Limb (tissue), 2 donors: ENCODE results near the gene COL28A1.
"Not testable (repeated sequence)": the region's sequence is repeated elsewhere in the genome, so short reads cannot be mapped to it uniquely, and the experiment has no call there.

Source experiments
- DNase-seq, 2 donors: peaks; one replicate each; pipeline ENCODE4 v3.0.0-alpha.2; 2016; ENCODE audit errors: extremely low spot score in 2 of 2

Gene COL28A1

DNA sequence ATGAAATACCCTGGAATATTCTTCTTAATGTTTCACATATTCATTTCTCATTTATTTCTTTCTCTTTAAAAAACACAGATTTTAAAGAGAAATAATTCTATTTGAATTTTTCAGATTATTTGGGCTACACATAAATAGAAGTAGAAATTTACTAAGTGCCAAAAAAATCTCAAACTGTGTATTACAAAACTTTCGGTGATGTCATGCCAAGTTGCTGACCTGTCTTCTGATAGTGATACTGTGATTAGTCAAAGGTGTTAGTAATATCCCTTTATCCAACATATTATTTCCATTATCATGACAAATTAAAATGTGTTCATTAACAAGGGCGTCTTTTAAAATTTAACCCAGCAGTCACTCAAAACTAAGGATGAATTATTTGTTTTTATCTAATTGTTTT is 60.1 kb downstream of the COL28A1 start:
- DNase-seq: no peak

DNA sequence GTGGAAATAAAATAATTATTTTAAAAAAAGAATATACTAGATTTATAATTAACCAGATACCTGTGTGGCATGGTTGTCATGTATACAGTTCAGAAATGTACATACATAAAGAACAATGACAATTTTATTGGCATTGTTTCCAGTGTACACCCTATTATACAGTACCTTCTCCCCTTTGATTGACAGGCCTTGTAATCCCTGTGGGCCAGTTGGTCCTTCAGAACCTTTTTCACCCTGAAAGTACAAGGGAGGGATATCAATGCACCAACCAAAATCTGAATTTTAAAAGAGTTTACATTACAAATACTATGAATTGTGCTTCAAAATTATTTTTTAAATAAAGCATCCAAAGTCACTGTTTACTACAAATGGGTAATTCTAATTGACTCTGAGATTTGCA is 61.2 kb downstream of the COL28A1 start:
- DNase-seq: no peak

DNA sequence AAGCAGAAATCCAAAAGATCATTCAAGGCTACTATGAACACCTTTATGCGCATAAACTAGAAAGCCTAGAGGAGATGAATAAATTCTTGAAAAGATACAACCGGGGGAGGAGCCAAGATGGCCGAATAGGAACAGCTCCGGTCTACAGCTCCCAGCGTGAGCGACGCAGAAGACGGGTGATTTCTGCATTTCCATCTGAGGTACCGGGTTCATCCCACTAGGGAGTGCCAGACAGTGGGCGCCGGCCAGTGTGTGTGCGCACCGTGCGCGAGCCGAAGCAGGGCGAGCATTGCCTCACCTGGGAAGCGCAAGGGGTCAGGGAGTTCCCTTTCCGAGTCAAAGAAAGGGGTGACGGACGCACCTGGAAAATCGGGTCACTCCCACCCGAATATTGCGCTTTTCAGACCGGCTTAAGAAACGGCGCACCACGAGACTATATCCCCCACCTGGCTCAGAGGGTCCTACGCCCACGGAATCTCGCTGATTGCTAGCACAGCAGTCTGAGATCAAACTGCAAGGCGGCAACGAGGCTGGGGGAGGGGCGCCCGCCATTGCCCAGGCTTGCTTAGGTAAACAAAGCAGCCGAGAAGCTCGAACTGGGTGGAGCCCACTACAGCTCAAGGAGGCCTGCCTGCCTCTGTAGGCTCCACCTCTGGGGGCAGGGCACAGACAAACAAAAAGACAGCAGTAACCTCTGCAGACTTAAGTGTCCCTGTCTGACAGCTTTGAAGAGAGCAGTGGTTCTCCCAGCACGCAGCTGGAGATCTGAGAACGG is 70.5 kb downstream of the COL28A1 start:
- not testable (repeated sequence) for DNase-seq

- no peak for DNase-seq
Observed at GRCh38 chr7:7454000-7454399, 81.7 kb downstream of the COL28A1 start.

GRCh38 chr7:7452652-7453051 is 83.0 kb downstream of the COL28A1 start:
- DNase-seq: no peak

DNA sequence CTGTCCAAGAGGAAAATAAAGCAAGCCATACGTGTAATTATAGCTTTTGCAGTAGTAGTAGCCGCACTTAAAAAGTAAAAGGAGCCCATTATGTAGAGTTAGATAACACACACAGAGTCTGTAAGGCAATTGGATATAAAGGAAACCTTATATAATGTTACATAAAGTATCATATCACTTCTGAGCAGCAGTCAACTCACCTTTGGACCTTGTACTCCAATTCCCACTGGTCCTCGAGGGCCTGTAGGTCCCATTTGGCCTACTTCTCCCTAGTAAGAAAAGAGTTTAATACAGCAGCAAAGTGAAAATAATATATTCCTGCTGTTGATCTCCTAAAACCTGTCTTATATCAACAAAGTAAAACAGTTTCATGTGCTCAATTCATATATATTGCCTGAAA is 83.6 kb downstream of the COL28A1 start:
- DNase-seq: no peak

DNA sequence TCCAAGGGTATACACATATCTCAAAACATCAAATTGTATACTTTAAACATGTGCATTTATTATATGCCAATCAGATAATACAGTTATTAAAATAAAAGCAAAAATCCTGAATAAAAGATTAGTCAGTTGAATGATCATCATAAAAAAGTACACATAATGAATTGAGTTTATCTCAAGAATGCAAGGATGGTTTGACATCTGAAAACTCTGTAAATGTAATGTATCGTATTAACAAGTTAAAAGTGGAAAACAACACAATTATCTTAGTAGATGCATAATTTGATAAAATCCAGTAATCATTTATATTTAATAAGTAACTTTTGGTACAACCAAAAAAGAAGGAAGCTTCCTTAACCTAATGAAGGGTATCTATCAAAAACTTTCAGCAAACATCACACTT is 86.6 kb downstream of the COL28A1 start:
- DNase-seq: no peak

- no peak for DNase-seq
Observed at GRCh38 chr7:7446616-7447015, 89.1 kb downstream of the COL28A1 start.

- DNase-seq: no peak
Observed at GRCh38 chr7:7443806-7444350, 91.8 kb downstream of the COL28A1 start.

DNA sequence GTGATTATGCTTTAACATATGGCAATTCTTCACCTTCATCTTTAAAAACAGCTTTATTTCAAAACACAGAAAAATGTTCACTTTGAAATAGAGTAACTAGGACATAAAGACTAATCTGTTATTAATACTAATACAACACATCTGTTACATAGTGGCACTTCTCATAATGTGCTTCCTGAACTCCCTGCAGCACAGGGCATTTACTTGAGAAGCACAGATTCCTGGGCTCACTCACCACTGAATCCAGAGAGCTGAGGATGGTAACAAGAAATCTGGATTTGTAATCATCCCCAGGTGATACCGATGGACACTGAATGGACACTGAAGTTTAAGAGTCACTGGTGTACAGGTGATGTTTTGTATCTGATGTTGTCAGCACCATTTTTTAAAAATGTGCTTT is 96.1 kb downstream of the COL28A1 start:
- no peak for DNase-seq

- DNase-seq: no peak
Observed at GRCh38 chr7:7438851-7439250, 96.8 kb downstream of the COL28A1 start.

GRCh38 chr7:7435978-7436377 is 99.7 kb downstream of the COL28A1 start:
- DNase-seq: no peak

DNA sequence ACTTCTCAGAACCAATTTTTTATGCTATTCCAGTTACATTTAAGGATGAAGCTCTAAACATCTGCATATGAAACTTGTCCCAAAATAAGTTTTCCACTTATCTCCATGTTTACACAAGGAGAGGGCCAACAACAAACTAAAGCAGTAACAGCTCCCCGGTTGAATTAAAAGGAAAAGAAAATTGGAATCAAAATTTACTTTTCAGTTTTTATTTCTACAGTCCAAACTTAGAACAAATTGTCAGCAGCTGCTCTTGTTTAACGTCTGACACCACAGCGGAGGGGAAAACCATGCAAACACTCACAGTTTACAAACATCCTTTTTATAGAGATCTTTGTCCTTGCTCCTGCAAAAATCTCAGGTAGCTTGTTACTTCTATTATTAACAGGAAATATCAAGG is 101.3 kb downstream of the COL28A1 start:
- no peak for DNase-seq

GRCh38 chr7:7433811-7434210 is 101.9 kb downstream of the COL28A1 start:
- no peak for DNase-seq

GRCh38 chr7:7432979-7433378 is 102.7 kb downstream of the COL28A1 start:
- DNase-seq: no peak

GRCh38 chr7:7428806-7429205 is 106.9 kb downstream of the COL28A1 start:
- DNase-seq: peak in 1 of 2 donors; percentile 37

DNA sequence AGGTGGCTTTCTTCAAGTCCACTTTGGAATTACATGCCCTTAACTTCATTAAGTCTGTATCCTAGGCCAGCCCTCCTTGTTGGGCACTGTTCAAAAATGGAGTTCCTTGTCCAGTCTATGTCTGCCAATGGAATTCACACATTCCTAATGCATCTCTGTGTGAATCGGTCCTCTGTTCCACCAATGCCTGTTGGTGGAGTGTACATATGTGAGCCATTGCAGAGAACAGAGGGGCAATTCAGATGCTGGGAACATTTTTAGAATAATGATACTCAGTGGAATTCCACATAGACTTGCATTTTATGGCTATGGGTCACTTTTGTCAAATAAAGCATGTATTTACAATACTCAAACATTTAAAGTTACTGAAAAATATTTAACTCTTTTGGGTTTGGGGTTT is 108.3 kb downstream of the COL28A1 start:
- no peak for DNase-seq

- DNase-seq: no peak
Observed at GRCh38 chr7:7426676-7427075, 109.0 kb downstream of the COL28A1 start.

- no peak for DNase-seq
Observed at GRCh38 chr7:7425321-7425720, 110.4 kb downstream of the COL28A1 start.

DNA sequence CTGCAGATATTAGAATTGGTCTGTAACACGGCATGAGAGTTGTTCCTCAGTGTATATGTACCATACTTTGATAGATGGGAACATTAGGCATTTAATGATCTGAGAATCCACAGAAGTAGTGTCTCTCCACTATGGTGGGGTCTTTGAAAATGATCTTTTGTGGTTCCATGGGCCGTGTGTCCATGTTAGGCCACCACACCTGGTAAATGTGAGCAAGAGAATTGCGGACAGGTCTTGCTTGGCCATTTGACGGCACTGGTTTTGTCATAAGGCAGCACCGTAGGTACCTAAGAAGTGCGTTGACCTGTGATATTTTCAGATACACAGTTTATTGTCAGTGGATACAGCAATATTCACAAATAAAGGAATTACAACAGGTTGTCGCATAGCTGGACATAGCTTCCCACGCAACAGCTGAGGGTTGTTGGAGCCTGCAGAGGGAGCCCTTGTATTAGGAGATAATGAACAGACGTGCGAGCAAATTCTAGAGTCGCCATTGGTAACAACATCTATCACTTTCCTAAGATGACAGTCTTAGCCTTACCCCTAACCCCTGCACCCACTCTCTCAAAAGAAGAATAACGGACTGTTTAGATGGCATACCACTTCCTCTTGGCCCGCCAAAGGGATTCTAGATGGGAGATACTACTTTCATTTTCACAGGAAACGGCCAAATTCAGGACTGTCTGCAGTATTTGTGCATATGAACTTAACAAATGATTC is 111.4 kb downstream of the COL28A1 start:
- peak; percentile 72 to 73 for DNase-seq

DNA sequence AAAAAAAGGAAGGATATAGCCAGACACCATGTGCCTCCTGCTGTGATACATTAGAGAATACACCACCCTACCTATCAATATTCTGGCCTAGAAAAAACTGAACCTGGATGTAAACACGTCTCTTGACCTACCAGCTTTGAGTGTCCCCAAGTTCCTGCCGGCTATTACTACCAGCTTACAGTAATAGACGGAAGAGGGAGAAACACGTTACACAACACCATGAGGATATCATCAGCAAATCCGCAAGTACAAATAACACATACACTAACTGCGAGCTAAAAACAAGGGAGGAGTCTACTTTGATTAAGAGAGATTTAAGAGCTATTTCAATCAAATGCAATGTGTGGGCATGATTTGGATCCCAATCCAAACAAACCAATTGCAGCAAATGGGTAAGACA is 113.0 kb downstream of the COL28A1 start:
- no peak for DNase-seq

DNA sequence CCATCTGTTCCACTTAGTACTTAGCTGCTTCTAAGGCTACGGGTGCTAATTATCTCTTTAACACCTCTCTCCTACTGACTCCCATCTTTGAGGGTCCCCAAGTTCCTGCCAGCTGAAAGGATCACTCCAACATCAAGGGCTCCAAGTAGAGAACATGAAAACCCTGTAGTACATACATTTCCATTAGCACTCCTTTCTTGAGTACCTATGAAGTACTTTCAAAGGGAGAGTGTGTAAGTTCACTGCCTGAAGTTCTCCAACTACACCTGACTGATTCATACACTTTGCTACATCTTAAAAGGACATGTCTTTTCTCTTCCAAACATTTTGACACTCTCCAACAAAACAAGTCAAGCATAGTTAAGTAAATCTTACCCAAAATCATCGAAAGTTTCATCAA is 113.8 kb downstream of the COL28A1 start:
- no peak for DNase-seq

GRCh38 chr7:7418997-7419396 is 116.7 kb downstream of the COL28A1 start:
- DNase-seq: no peak
